SIG-M5 treated with dmso at 0.1 percent for 504 hours (cell line): ENCODE results near the gene EEF1AKMT1.
"Not testable (repeated sequence)": the region's sequence is repeated elsewhere in the genome, so short reads cannot be mapped to it uniquely, and the experiment has no call there.

Source experiments
- DNase-seq: peaks from one replicate; lab custom pipeline; 2025; ENCODE audit not compliant: unreplicated experiment; lab: John Stamatoyannopoulos, UW

EEF1AKMT1 gene

GRCh38 chr13:20778311-20778710 lies 4.5 kb upstream of the EEF1AKMT1 start:
- DNase-seq, result no peak

- DNase-seq, result no peak
Measured at GRCh38 chr13:20776751-20777150, 3.0 kb upstream of the EEF1AKMT1 start.

GRCh38 chr13:20775961-20776360 lies 2.2 kb upstream of the EEF1AKMT1 start:
- DNase-seq, result no peak

GRCh38 chr13:20774746-20775145 lies 985 bp upstream of the EEF1AKMT1 start:
- DNase-seq, result no peak

- peak; percentile 47 for DNase-seq
Measured at GRCh38 chr13:20772401-20773131, 1.2 kb downstream of the EEF1AKMT1 start.

GRCh38 chr13:20769834-20770233 lies 3.9 kb downstream of the EEF1AKMT1 start:
- DNase-seq, result no peak

- no peak for DNase-seq
Measured at GRCh38 chr13:20769091-20769490, 4.7 kb downstream of the EEF1AKMT1 start.

GRCh38 chr13:20767309-20767943 lies 6.3 kb downstream of the EEF1AKMT1 start:
- no peak for DNase-seq

- no peak for DNase-seq
Measured at GRCh38 chr13:20760872-20761271, 12.9 kb downstream of the EEF1AKMT1 start.

GRCh38 chr13:20754009-20754408 lies 19.8 kb downstream of the EEF1AKMT1 start:
- no peak for DNase-seq

- no peak for DNase-seq
Measured at GRCh38 chr13:20749377-20749776, 24.4 kb downstream of the EEF1AKMT1 start.

GRCh38 chr13:20743830-20744404 lies 29.8 kb downstream of the EEF1AKMT1 start:
- not testable (repeated sequence) for DNase-seq

GRCh38 chr13:20740021-20740420 lies 33.7 kb downstream of the EEF1AKMT1 start:
- no peak for DNase-seq

- DNase-seq, result no peak
Measured at GRCh38 chr13:20738616-20739015, 35.1 kb downstream of the EEF1AKMT1 start.

- DNase-seq, result no peak
Measured at GRCh38 chr13:20729633-20730585, 43.9 kb downstream of the EEF1AKMT1 start.

GRCh38 chr13:20728579-20729311 lies 45.0 kb downstream of the EEF1AKMT1 start:
- no peak for DNase-seq

- no peak for DNase-seq
Measured at GRCh38 chr13:20727856-20728255, 45.9 kb downstream of the EEF1AKMT1 start.

- DNase-seq, result peak; percentile 15
Measured at GRCh38 chr13:20721454-20722357, 52.1 kb downstream of the EEF1AKMT1 start.

GRCh38 chr13:20721058-20721453 lies 52.7 kb downstream of the EEF1AKMT1 start:
- no peak for DNase-seq
